ENCODE results near the gene CLTA. TPM values are rescaled to one million over a fixed set of nuclear protein-coding genes. Genes with fewer than 3 reads are reported as not detected.

CLTA gene
- polyA plus RNA-seq, 1 of the 3 experiments (the other 2 are of a cell fraction) = 260 TPM

GRCh38 chr9:36153746-36154145 lies 37.0 kb upstream of the CLTA start:
- DNase-seq = no peak
- peaks cover 3% of the 10 kb centered on the region for H3K79me2 ChIP-seq (ENCODE audit: insufficient read depth)
- no peaks in the 10 kb centered on the region for H3K9me2 ChIP-seq
- no peak overlapping the region for H3K4me3 ChIP-seq (ENCODE audit: low read depth in 2 of 2, low read length in 1 of 2)
- H3K9ac ChIP-seq = no peak overlapping the region; the same call in 1 of the 2 replicates
- TF ChIP-seq USF2 (IDR thresholded peaks at IDR 0.05; ENCODE audit: borderline replicate concordance, low read depth, low read length) = no peak
- TF ChIP-seq RXRA (IDR thresholded peaks at IDR 0.05; ENCODE audit: borderline replicate concordance, low read depth) = no peak
- TF ChIP-seq RAD21 (IDR thresholded peaks at IDR 0.05; ENCODE audit: low read length) = no peak
- TF ChIP-seq NRF1 (IDR thresholded peaks at IDR 0.05; ENCODE audit: low read depth, low read length) = no peak
- TF ChIP-seq CTCF (IDR thresholded peaks at IDR 0.05) = no peak
- TF ChIP-seq RFX5 (IDR thresholded peaks at IDR 0.05; ENCODE audit: low read length) = no peak
- H3K27ac ChIP-seq (ENCODE audit: low read depth in 2 of 2, low read length in 1 of 2) = peak overlapping the region in 1 of 2 experiments; percentile 92; a peak in 2 of 4 replicates
- no peaks in the 10 kb centered on the region for H3K27me3 ChIP-seq (ENCODE audit: insufficient read depth)
- no peak overlapping the region for H3K4me2 ChIP-seq
- peaks cover 0 to 36% of the 10 kb centered on the region in 2 experiments for H3K36me3 ChIP-seq (replicated peaks in 1 of 2; ENCODE audit: control insufficient read depth in 1 of 2, insufficient read depth in 2 of 2, low read length in 1 of 2)
- H4K20me1 ChIP-seq (ENCODE audit: insufficient read depth) = no peaks in the 10 kb centered on the region
- 85% methylated on average over 9 of the region's 9 CpGs for WGBS (ENCODE audit: low lambda C conversion rate)
- no peak overlapping the region for H2AFZ ChIP-seq (ENCODE audit: low read depth)
- H3K9me3 ChIP-seq = no peaks in the 10 kb centered on the region
- H3F3A ChIP-seq (replicated peaks; ENCODE audit: insufficient read depth) = peaks cover 43% of the 10 kb centered on the region
- CTCF ChIA-PET = interaction anchor here (1.2 to 3.9 kb wide), 2 partner anchors 12 to 13 kb away, joined by 5 to 17 read pairs; no protein-coding TSS in a partner anchor
- POLR2A ChIA-PET = no interaction called here
- H3K4me1 ChIP-seq (ENCODE audit: control insufficient read depth in 1 of 2, insufficient read depth in 2 of 2, low read depth in 1 of 2, low read length in 1 of 2) = peaks cover 16 to 43% of the 10 kb centered on the region in 2 experiments; a peak in 3 of 4 replicates

GRCh38 chr9:36154331-36154952 lies 36.3 kb upstream of the CLTA start:
- CTCF ChIA-PET = interaction anchor here (1.2 to 3.9 kb wide), 2 partner anchors 11 to 13 kb away, joined by 5 to 17 read pairs; no protein-coding TSS in a partner anchor

More at GRCh38 chr9:36154331-36154952, 36.3 kb upstream of the CLTA start:
- 42% methylated on average over 11 of the region's 11 CpGs for WGBS (ENCODE audit: low lambda C conversion rate)
- peaks cover 9 to 45% of the 10 kb centered on the region in 2 experiments; a peak in 3 of 4 replicates for H3K4me1 ChIP-seq (ENCODE audit: control insufficient read depth in 1 of 2, insufficient read depth in 2 of 2, low read depth in 1 of 2, low read length in 1 of 2)
- H3K27ac ChIP-seq (ENCODE audit: low read depth in 2 of 2, low read length in 1 of 2) = peak overlapping the region; percentile 61 to 92
- no peaks in the 10 kb centered on the region for H3K9me3 ChIP-seq
- H2AFZ ChIP-seq (ENCODE audit: low read depth) = peak overlapping the region; percentile 38; the same call in 1 of the 2 replicates
- H3K79me2 ChIP-seq (ENCODE audit: insufficient read depth) = peaks cover 3% of the 10 kb centered on the region
- H3K9me2 ChIP-seq = no peaks in the 10 kb centered on the region
- peak overlapping the region; percentile 34; the same call in 1 of the 2 replicates for H3K4me2 ChIP-seq
- H3K27me3 ChIP-seq (ENCODE audit: insufficient read depth) = no peaks in the 10 kb centered on the region
- H3K4me3 ChIP-seq (ENCODE audit: low read depth in 2 of 2, low read length in 1 of 2) = no peak overlapping the region
- no peaks in the 10 kb centered on the region for H4K20me1 ChIP-seq (ENCODE audit: insufficient read depth)
- peak overlapping the region; percentile 55; the same call in 1 of the 2 replicates for H3K9ac ChIP-seq
- no peak for DNase-seq
- H3F3A ChIP-seq (replicated peaks; ENCODE audit: insufficient read depth) = peaks cover 36% of the 10 kb centered on the region
- TF ChIP-seq MXI1 (IDR thresholded peaks at IDR 0.05; ENCODE audit: low read depth, low read length) (peak; percentile 53; the same call in 1 of the 2 replicates), USF2 (IDR thresholded peaks at IDR 0.05; ENCODE audit: borderline replicate concordance, low read depth, low read length) (no peak)
- peaks cover 0 to 39% of the 10 kb centered on the region in 2 experiments for H3K36me3 ChIP-seq (replicated peaks in 1 of 2; ENCODE audit: control insufficient read depth in 1 of 2, insufficient read depth in 2 of 2, low read length in 1 of 2)
- POLR2A ChIA-PET = interaction anchor here (0.6 to 1.2 kb wide), 2 partner anchors 9 to 12 kb away, joined by 3 read pairs; no protein-coding TSS in a partner anchor

Data from SK-N-SH (cell line).